Stimulated activated CD8-positive, alpha-beta memory T cell treated with anti-CD3 and anti-CD28 coated beads, Interleukin-4, amount 100 ng/mL, for 4 hours (primary cell): Measurements from ENCODE around the gene PEMT.

Experiments used
- DNase-seq, 2 donors: peaks; one replicate each; pipeline ENCODE4 v3.0.0-alpha.2; 2020; ENCODE audit warnings: low read depth in 2 of 2, low spot score in 1 of 2

Gene PEMT

DNA sequence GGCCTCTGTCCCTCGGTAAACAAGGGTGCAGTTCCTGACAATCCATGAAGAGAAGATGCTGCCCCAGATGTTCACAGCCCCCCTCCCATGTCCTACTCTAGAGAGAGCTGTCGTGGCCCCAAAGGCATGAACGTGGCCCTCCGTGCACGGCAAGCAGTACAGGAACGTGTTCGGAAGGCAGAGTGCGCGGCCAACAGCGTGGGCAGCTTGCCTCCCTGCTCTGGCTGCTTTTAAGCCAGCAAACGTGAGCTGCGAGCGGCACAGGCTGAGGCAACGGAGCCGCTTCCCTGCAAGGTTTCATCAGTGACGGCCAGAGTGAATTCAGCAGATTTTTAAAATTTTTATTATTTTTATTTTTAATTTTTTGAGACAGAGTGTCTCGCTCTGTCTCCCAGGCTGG lies 37.2 kb downstream of the PEMT start:
- DNase-seq, result no peak

DNA sequence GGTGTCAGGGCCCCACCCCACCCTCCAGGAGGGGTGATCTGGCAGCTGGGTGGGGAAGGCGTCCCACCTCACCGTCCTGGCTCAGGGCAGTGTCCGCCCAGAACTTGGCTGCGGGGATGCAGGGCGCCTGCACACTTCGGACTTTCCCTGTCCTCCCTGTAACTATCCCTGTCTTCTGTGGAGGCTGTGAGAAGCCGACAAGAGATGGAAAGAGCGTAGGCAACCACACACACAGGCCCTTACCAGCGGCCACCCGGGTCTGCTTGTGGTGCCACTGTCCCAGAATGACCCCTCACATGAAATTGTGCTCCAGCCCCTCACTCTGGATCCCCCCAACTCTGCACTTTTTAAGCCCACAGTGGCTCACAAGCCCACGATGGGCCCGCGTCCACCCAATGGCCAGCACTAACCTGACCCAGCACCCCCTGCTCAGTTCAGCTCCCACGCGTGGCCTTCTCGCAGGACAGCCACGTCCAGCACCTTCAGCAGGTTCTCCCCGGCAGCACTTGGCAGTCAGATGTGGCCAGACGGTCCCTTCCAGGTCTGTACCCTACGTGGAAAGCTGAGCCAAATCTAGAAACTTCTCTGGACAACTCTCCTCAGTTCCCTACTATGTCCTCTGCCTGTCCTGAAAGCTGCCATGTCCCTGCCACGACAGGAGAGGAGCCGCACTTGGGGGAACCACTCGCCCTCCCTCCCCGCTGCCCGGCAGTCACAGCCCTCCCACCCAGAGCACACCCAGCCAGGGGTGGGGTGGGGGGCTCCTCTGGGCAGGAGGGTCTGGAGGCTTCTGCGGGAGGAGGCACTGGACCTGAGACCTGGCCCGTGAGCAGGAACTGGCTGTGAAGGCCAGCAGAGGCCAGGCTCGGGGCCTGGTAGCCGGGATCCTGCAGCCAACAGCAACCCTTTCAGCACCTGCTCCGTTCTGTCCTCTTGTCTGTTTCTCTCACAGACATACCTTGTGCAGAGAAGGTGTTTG lies 38.0 kb downstream of the PEMT start:
- no peak for DNase-seq

DNA sequence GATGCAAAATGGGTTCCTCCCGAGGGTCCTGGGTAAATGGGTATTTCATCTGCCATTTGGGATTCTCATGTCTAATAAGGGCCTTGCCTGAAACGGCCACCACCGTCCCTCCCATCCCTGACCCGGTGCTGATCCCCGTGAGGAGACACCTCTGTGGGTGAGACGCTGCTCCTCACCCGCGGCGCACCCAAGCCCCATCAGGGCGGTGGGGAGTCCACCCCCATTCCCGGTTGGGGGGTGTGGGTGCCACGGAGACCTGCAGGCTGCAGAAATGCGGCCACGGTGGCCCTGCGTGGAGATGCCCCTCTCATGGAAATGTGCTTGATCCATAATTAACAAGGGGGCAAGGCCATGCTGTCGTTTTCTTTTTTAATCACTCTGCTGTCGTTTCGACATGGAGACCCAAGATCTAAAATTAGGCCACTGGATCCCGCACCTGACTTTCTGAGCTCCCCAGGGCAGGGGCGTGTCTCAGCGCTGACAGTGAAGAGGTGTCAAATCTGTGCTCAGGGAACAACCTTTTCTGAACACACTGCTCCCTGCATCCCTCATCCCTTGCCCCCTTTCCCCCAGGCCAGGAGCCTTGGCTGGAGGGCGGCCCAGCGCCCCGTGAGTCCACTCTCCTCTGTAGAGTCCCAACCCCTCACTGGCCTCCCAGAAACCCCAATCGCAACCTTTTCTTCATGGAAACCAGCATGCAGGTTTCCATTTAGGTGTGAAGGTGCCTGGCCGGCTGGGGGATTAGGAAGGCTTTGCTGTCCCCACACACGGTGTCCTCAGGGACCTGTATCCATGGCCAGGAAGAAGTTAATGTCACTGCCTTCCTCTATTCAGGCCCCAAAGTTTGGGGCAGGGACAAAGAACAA lies 38.9 kb downstream of the PEMT start:
- DNase-seq, result no peak

DNA sequence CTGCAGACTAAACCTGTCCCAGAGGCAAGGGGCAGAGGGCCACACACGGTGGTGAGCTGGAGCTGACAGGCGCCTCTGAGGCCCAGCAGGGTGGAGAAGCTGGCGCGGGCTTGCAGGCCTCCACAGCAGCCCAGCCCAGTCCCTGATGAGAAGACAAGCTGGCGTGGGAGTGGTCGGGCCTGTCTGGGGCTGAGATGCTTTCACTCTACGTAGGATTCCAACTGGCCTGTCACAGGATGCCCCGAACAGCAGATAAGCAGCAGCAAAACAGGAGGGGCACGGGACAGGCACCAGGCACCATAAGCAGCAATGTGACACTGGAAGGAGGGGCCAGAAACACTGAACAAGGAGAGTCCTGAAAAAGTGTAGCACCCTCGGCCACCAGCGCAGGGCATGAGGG lies 40.1 kb downstream of the PEMT start:
- DNase-seq, result no peak

DNA sequence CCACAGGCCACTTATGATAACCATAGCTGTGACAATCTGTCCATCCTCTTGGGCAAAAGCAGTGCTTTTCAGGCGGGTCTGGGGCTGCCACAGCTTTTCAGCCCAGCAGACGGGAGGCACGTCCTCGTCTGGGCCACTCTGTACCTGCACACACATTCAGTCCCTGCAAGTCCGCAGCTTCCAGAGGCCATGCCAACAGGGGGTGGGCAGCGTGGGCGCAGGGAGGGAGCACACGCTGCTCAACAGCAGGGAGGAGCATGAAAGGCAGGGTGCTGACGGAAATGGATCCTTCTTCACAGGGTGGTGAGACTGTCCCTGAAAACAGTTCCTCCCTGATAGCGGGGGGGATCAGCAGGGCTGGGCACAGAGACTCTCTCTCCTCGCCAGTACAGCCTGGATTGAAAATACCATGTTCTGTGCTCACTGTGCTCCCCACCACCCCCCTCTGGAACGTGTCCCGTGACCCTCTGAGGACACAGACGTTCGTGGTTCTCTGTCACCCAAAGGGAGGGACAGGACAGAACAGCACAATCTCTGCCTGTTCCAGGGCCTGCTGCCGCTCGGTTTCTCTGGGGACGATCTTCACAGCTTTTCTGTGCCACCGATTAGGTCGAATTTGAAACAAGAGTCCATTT lies 41.7 kb downstream of the PEMT start:
- no peak for DNase-seq

DNA sequence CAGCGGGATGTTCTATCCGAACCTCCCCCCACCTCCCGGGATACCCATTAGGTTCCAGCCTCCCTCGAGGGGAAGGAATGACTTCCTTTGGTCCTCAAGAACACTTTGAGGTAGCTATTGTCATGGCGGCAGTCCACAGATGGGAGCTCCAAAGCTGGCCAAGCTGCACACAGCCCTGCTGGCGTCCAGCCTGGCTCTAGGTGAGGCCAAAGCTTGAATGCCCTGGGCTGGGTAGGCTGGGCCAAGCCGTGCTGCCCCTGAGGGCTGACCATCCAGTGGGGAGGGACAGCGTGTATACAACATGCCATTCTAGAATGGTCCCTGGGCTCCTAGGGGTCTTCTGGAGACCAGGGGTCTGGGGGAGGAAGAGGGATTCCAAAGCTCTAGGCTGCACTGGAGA lies 43.5 kb downstream of the PEMT start:
- no peak for DNase-seq

DNA sequence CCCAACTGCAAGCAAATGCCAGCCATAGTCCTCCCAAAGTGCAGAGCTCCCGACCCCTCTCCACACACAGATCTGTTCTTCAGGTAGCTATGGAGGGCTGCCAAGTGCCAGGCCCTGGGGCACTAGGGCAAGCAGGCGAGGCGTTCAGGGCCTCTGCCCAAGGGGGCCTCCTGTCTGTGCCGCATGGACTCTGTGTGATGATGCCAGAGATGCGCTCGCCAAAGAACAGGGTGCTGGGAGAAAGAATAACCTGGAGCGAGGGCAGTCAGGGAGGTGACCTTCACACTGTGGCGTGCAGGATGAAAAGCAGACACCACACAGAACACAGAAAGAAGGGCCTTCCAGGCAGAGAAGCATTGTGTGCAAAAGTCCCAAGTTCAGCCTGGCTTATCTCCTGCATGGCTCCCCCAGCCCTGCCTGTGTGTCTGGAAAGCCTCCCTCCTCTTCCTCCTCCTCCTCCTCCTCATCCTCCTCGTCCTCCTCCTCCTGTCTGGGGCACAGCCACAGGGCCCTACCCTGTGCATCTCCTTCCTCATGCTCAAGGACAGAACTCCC lies 44.2 kb downstream of the PEMT start:
- no peak for DNase-seq

DNA sequence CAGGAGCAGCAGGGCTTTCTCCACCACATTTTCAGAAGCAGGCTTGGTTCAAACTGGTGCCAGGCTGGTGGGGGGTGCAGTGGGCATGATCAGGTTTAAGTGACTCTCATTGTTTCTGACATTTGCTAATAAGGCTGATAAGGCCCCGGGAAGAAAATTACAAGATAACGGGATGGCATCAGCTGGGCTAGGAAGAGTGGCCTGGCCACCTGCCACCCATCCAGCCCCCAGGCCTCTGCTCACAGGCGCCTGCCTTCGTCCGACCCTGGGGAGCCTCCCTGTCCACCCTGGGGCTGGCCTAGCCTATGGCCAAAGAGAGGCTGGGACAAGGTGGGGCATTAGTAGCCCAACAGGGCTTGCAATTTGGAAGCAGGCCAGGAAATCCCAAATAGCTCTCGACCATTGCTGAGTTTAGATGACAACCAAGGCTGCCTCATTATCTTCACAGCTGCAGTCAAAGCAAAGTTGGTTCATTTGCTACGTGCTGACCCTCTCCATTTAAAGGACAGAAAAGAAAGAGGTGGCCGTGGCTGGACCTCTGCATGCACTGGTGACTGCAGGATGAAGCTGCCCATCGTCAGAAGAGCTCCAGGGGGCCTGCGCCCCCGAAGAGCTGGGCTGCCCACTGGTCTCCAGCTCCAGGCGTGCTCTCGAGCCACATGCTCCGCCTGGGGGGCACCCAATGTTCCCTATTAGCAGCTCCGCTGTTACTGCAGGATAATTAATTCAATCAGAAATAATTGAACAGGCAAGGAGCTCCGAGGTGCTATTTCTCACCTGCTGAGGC lies 44.9 kb downstream of the PEMT start:
- no peak for DNase-seq

DNA sequence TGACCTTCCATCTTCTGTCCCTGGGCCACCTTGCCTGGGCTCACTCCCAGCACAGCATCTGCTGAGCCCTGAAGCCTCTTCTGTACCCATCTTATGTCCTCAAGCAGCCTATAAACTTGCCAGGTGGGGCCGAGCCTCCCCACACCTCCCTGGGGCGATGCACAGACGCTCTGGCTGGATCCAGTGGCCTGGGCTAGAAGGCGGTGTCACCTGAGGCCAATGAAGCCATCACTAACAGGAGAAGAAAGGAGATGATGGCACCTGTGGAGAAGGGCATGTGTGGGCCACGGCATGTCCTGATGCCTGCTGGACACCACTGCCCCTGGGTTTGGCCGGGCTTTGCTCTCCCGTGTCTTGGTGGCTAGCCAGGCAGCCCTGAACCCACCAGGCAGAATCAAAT lies 45.5 kb downstream of the PEMT start:
- no peak for DNase-seq

DNA sequence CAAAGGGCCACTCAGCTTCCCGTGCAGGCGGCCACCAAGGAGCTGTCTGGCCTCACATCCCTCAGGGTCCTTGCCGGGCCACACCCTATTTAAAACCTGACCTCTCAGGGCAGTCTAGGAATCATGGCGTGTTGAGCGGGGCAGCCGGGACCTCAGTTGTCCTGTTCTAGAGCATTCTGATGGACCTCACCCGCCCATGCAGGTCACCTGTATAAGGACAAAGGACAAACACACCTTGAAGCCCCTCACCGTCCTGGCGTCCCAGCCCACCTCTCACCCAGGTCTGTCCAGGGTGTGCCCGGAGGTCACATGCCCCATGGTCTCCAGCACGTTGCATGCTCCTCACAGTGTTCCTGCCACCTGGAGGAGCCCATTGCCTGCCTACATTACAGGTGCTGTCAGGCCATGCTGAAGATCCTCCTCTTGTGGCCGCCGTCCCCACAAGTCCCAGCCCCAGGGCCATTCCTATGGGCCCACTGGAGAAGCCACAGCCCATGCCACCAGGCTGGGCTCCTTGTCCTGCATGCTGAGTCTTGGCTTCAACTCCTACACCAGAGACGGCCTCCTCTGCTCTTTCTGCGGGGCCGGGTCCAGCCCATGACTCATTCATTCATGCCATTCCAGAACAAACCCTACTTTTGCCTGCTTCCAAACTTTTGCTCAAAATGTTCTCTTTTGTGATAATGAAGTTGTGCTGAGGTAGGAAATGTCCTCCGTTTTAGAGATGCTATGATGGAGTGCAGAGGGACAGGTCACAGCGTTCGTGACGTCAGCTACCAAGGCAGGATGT lies 46.3 kb downstream of the PEMT start:
- no peak for DNase-seq

DNA sequence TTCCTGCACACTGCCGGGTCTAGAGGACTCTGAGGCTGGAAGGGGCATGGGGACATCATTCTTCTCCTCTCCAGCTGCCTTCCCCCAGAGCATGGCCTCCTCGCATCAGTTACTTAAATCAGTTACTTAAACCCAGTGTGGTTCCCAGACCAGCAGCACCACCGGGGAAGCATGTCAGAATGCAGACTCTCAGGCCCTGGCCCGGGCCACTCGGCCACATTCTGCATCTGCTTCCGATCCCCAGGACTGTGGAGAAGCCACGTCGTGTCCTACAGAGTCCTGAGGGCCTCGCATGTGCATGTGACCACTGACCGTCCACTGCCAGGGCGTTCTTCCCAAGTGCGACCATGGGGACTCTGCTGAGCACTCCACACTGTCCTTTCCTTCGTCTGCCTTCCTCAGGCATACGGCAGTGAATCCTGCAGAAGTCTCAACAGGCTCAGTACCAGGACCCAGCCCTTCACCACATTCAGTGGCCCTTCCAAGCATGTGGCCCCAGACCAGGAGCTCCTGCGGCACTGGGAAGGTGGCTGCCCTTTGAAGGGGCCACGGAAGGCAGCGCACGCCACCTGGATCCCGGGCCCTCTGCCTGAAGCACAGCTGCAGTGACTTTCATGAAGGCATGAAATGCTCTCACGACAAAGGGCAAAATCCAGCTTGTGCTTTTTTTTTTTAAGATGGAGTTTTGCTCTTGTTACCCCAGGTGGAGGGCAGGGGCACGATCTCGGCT lies 48.4 kb downstream of the PEMT start:
- DNase-seq, result no peak

DNA sequence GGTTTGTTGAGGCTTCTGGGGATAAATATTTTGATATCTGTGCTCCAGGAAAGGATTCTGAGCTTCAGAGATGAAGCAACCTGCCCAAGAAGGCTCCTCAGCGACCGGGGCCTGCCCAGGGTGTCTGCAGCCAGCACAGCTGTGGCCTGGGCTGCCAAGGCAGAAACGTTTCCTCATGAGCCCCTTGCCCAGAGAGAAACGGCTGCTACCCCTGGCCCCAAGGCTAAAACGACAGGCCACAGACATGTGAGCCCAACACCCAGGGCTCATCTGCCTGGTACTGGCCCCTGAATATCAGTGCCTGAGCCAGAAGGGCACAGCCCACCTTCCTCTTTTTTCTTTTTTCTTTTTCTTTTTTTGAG lies 49.9 kb downstream of the PEMT start:
- DNase-seq, result no peak

DNA sequence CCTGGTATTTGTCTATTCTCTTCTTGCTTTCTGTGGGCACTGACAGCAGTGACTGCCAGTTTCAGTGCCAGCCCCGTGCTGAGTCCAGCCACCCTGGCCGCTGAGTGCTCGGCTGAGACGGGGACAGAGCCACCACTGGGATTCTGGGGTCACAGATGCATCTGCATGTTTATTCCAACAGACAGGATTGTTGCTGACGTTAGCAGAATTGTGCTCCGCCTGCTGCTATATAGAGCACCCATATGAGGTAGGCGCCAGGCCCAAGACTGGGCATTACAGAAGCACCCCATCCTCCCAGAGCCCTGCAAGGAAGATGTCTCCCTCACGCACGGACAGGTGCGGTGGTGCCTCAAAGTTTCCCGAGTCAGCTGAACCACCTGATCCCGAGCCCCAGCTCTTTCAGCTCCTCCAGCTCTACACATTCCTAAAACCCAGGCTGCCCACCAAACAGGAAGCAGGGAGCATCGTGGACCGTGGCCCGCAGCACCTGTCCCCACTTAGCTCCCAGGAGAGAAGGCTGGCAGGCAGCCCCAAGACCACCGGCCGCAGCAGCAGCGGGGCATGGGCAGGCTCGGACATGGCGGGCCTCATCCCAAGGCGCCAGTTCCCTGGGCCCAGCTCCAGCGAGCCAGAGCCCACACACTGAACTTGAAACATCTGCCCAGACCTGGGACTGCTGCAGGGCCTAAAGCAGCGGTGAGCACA lies 50.4 kb downstream of the PEMT start:
- no peak for DNase-seq

DNA sequence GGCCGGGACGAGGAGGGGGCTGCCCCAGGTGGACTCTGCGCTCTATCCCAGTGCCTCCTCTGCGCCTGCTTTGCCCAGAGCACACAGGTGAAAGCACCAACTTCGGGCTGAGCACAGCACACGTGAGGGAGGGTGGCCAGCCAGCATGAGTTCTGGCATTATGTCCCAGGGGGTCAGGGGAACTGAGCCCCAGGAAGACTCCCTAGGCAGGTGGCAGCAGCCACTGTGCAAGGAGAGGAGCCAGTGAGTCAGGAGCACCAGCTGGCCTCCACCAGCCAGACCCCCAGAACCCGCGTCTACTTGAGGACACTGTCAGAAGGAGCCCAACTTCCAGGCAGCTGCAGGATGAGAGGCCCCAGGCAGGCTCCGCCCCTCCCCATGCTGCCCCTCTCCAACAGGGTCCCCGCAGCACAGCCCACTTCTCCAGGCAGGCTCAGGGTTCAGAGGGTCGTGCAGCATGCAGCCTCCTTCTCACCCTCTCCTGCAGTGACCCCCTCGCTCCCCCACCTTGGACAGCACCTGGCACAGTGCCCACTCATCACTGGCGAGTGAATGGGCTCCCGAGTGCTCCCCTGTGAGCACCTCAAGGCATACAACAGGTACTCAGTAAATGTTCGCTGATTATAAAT lies 51.1 kb downstream of the PEMT start:
- no peak for DNase-seq

DNA sequence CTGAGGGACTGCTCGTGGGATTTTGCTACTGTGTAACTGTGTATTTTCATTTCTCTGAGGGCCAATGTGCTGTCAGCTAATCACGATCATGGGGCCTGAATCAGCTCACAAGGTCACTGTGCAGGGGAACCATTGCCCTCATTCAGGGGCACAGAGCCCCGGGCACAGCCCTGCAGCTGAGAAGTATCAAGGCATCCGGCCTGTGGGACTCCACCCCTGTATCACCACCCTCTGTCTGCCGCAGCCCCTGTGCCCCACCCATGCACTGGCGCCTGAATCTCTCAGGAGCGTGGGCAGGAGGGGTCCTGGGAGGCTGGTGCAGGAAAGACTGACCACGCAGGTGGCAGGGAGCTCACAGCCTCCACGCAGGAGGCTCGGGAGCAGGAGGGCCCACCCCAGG lies 51.9 kb downstream of the PEMT start:
- DNase-seq, result no peak

DNA sequence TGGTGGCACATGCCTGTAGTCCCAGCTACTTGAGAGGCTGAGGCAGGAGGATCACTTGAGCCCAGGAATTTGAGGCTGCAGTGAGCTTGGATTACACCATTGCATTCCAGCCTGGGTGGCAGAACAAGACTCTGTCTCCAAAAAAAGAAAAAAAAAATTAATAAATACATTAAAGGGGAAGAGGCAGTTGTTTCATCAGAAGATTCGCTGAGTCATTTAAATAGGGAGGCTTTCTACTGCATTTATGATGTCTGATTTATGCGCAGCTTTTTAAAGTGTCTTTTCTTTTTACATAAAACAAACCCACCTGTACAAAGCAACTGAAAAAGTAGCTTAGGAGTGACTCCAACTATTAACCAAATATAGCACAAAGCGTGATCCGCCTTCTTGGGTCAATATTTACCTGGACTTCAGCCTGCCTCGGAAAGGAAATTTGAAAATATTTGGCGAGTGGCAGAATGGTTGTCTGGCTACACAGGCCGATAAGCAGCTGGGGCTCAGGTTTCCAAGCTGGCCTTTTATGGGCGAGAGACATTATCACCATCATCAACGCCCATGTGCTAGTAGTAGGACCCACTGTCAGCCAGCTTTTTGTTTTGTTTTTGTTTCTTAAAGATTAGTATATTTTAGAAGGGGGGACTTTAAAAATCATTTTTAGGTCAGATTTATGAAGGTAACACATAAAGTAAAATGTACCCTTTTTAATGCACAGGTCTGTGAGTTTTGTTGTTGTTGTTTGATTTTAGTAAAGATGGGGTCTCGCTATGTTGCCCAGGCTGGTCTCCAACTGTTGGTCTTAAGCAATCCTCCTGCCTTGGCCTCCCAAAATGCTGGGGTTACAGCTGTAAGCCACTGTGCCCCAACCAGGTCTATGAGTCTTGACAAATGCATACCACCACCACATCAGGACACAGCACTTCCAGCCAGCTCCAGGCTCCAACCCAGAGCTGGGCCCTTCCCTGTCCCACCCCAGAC lies 52.8 kb downstream of the PEMT start:
- no peak for DNase-seq
